Left ventricle myocardium superior (tissue), 1 donor: ENCODE measurements around the gene NAGS. TPM values are rescaled to one million over a fixed set of nuclear protein-coding genes. Genes with fewer than 3 reads are reported as not detected.
"Not testable (repeated sequence)": the region's sequence is repeated elsewhere in the genome, so short reads cannot be mapped to it uniquely, and the experiment has no call there.

ENCODE experiments used
- ATAC-seq: fragments of 200-7000 bp; cut with Tn5 transposase; one replicate; pipeline ENCODE4 v1.9.1; 2020; ENCODE audit warnings: mild to moderate bottlenecking, moderate library complexity
- DNase-seq: peaks from one replicate; pipeline ENCODE4 v3.0.0-alpha.2; 2020
- intact Hi-C: fragments of 100-400 bp; cut with micrococcal nuclease; formaldehyde crosslinking; loops from one replicate; pipeline ENCODE4 v1.11.0; 2022
- total RNA-seq: library from RNA; stranded (reverse); fragmentation: NEBNext Ultra II Directional; extraction: Animal tissue kit (Norgen Biotek cat#: 25700); gene quantifications from one replicate; pipeline ENCODE4 v1.2.1, GENCODE V29; 2021
- donor health status: DM: no; HTN: yes; CAD: no; lungs with severe emphysema.

The NAGS gene
- total RNA-seq, 1 donor from 2014 or later = 0.57 TPM

- ATAC-seq = no peak
- DNase-seq = no peak
- intact Hi-C loops = no loop called here
Measured at GRCh38 chr17:44029736-44030135, 25.3 kb downstream of the NAGS start.

- no peak for ATAC-seq
- intact Hi-C loops = no loop called here
- no peak for DNase-seq
Measured at GRCh38 chr17:44030482-44030881, 26.1 kb downstream of the NAGS start.

GRCh38 chr17:44033861-44034408, 29.5 kb downstream of the NAGS start:
- no peak for DNase-seq
- no peak for ATAC-seq
- intact Hi-C loops = no loop called here

- ATAC-seq = peak; percentile 52
- intact Hi-C loops = not testable (repeated sequence)
Measured at GRCh38 chr17:44034688-44035087, 30.3 kb downstream of the NAGS start.

GRCh38 chr17:44037471-44037870, 33.0 kb downstream of the NAGS start:
- DNase-seq = no peak
- intact Hi-C loops = no loop called here
- no peak for ATAC-seq

More at GRCh38 chr17:44034688-44035087, 30.3 kb downstream of the NAGS start:
- not testable (repeated sequence) for DNase-seq

- intact Hi-C loops = no loop called here
- ATAC-seq (peak; percentile 17), DNase-seq (no peak)
Measured at GRCh38 chr17:44038604-44039011, 34.2 kb downstream of the NAGS start.

- ATAC-seq = peak; percentile 48
- no peak for DNase-seq
- intact Hi-C loops = no loop called here
Measured at GRCh38 chr17:44039829-44040635, 35.6 kb downstream of the NAGS start.

GRCh38 chr17:44043272-44043696, 38.9 kb downstream of the NAGS start:
- peak; percentile 12 for ATAC-seq
- intact Hi-C loops = no loop called here
- DNase-seq = no peak

GRCh38 chr17:44044071-44044470, 39.6 kb downstream of the NAGS start:
- DNase-seq (no peak), ATAC-seq (no peak)
- intact Hi-C loops = no loop called here

GRCh38 chr17:44045486-44045885, 41.1 kb downstream of the NAGS start:
- no peak for ATAC-seq
- DNase-seq = no peak
- intact Hi-C loops = no loop called here

GRCh38 chr17:44046893-44047292, 42.5 kb downstream of the NAGS start:
- DNase-seq, ATAC-seq, intact Hi-C loops: not testable (repeated sequence)

- DNase-seq = no peak
- intact Hi-C loops = no loop called here
- no peak for ATAC-seq
Measured at GRCh38 chr17:44049294-44050060, 45.1 kb downstream of the NAGS start.

GRCh38 chr17:44053125-44053872, 48.9 kb downstream of the NAGS start:
- intact Hi-C loops = no loop called here
- ATAC-seq = peak; percentile 92
- DNase-seq = peak; percentile 49

Other genes starting within 250 kb of the NAGS start
- not detected for gene SOST, start 245.8 kb upstream of the NAGS start, total RNA-seq
- 243 TPM for gene DUSP3, start 225.6 kb upstream of the NAGS start, total RNA-seq
- gene CFAP97D1, start 224.2 kb upstream of the NAGS start, total RNA-seq = not detected
- gene MPP3, start 171.5 kb upstream of the NAGS start, total RNA-seq = 55.5 TPM
- 19.1 TPM for gene CD300LG, start 157.4 kb upstream of the NAGS start, total RNA-seq
- gene MPP2, start 97.1 kb upstream of the NAGS start, total RNA-seq = 17.1 TPM
- not detected for gene PPY, start 62.1 kb upstream of the NAGS start, total RNA-seq
- gene PYY, start 50.7 kb upstream of the NAGS start, total RNA-seq = not detected
- gene TMEM101, start 10.3 kb downstream of the NAGS start, total RNA-seq = 20.7 TPM
- gene LSM12, start 62.0 kb downstream of the NAGS start, total RNA-seq = 58.2 TPM
- 26.3 TPM for gene G6PC3, start 66.1 kb downstream of the NAGS start, total RNA-seq
- 81.4 TPM for gene HDAC5, start 119.0 kb downstream of the NAGS start, total RNA-seq
- 1.5 TPM for gene HROB, start 137.3 kb downstream of the NAGS start, total RNA-seq
- gene ASB16, start 166.1 kb downstream of the NAGS start, total RNA-seq = 17.0 TPM
- gene TMUB2, start 182.3 kb downstream of the NAGS start, total RNA-seq = 23.6 TPM
- 36.0 TPM for gene ATXN7L3, start 195.3 kb downstream of the NAGS start, total RNA-seq
- 65.2 TPM for gene UBTF, start 215.1 kb downstream of the NAGS start, total RNA-seq